IgD-negative memory B cell (primary cell): ENCODE data around the gene CASK. TPM values are rescaled to one million over a fixed set of nuclear protein-coding genes. Genes with fewer than 3 reads are reported as not detected.

Source experiments
- H3K27ac Mint-ChIP-seq, 3 donors: one replicate each; pipeline ENCODE4 v1.8.0; 2020 to 2022; ENCODE audit warnings: mild to moderate bottlenecking in 3 of 3, mixed read lengths in 3 of 3, moderate library complexity in 1 of 3
- H3K27me3 Mint-ChIP-seq: one replicate; pipeline ENCODE4 v1.8.0; 2021; ENCODE audit warnings: mixed read lengths
- H3K36me3 Mint-ChIP-seq: one replicate; pipeline ENCODE4 v1.8.0; 2020; ENCODE audit warnings: mild to moderate bottlenecking, mixed read lengths
- H3K4me1 Mint-ChIP-seq, 3 donors: one replicate each; pipeline ENCODE4 v1.8.0; 2020 to 2022; ENCODE audit warnings: mixed read lengths in 3 of 3, mild to moderate bottlenecking in 1 of 3
- H3K4me3 Mint-ChIP-seq, 4 donors: one replicate each; pipeline ENCODE4 v1.8.0; 2020 to 2022; ENCODE audit warnings: mild to moderate bottlenecking in 4 of 4, mixed read lengths in 4 of 4, moderate library complexity in 3 of 4
- H3K9me3 Mint-ChIP-seq, 3 donors: one replicate each; pipeline ENCODE4 v1.8.0; 2020 to 2021; ENCODE audit warnings: mixed read lengths in 3 of 3, mild to moderate bottlenecking in 1 of 3
- polyA plus RNA-seq: library from polyadenylated mRNA; unstranded; fragments of 300-500 nt; fragmentation: Illumina TruSeq; gene quantifications from one replicate; pipeline ENCODE4 v1.2.3, GENCODE V29; 2021

CASK gene
- polyA plus RNA-seq, 1 donor from 2014 or later, result 4.3 TPM

GRCh38 chrX:41923978-41924683 lies 777 bp upstream of the CASK start:
- Mint-ChIP-seq H3K27me3 (peaks cover 3% of the 10 kb centered on the region), H3K4me3 (peak overlapping the region; percentile 84 to 92 (median 86))

GRCh38 chrX:41922431-41923151 lies 763 bp downstream of the CASK start:
- peak overlapping the region; percentile 11 to 75 (median 66) for H3K27ac Mint-ChIP-seq
- H3K27me3 Mint-ChIP-seq, result peaks cover 3% of the 10 kb centered on the region
- peaks cover 1% of the 10 kb centered on the region for H3K36me3 Mint-ChIP-seq
- peak overlapping the region; percentile 84 to 97 (median 93) for H3K4me3 Mint-ChIP-seq
- H3K4me1 Mint-ChIP-seq, result peaks cover 0 to 18% (median 4%) of the 10 kb centered on the region in 3 donors
- no peaks in the 10 kb centered on the region for H3K9me3 Mint-ChIP-seq

More at GRCh38 chrX:41923978-41924683, 777 bp upstream of the CASK start:
- Mint-ChIP-seq H3K9me3 (no peaks in the 10 kb centered on the region), H3K27ac (peak overlapping the region; percentile 22 to 96 (median 82)), H3K36me3 (peaks cover 1% of the 10 kb centered on the region), H3K4me1 (peaks cover 0 to 12% (median 4%) of the 10 kb centered on the region in 3 donors)

GRCh38 chrX:41921492-41922430 lies 1.6 kb downstream of the CASK start:
- H3K4me3 Mint-ChIP-seq, result peak overlapping the region; percentile 84 to 97 (median 93)

GRCh38 chrX:41919870-41920269 lies 3.5 kb downstream of the CASK start:
- peaks cover 0 to 22% (median 7%) of the 10 kb centered on the region in 3 donors for H3K4me1 Mint-ChIP-seq
- H3K4me3 Mint-ChIP-seq, result peak overlapping the region in 2 of 4 donors; percentile 8 to 68
- H3K9me3 Mint-ChIP-seq, result no peaks in the 10 kb centered on the region
- no peaks in the 10 kb centered on the region for H3K27me3 Mint-ChIP-seq
- H3K27ac Mint-ChIP-seq, result no peak overlapping the region
- H3K36me3 Mint-ChIP-seq, result peaks cover 1% of the 10 kb centered on the region

More at GRCh38 chrX:41921492-41922430, 1.6 kb downstream of the CASK start:
- Mint-ChIP-seq H3K36me3 (peaks cover 1% of the 10 kb centered on the region), H3K27ac (peak overlapping the region; percentile 55 to 75 (median 66)), H3K4me1 (peaks cover 0 to 22% (median 6%) of the 10 kb centered on the region in 3 donors), H3K27me3 (no peaks in the 10 kb centered on the region), H3K9me3 (no peaks in the 10 kb centered on the region)

DNA sequence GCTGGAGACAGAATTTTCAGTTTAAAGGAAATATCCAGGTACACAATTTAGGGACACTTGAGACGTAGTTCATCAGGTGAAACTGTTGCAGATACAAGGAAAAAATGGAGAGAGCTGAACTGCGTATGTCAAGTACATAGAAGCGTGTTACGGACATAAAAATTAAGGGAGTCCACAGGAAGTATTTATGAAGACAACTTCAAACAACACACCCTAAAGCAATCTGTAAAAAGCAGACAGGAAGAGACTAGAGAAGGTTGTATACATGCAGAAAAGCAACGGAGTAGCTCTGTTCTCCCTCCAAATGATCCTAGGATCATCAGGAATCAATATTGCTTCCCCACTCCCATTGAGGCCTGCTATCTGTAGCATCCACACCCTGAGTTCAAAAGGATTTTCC lies 5.8 kb downstream of the CASK start:
- H3K27ac Mint-ChIP-seq, result peak overlapping the region in 1 of 3 donors; percentile 26
- H3K4me3 Mint-ChIP-seq, result peak overlapping the region in 1 of 4 donors; percentile 10
- peaks cover 0 to 24% (median 7%) of the 10 kb centered on the region in 3 donors for H3K4me1 Mint-ChIP-seq
- peaks cover 1% of the 10 kb centered on the region for H3K36me3 Mint-ChIP-seq
- no peaks in the 10 kb centered on the region for H3K9me3 Mint-ChIP-seq
- peaks cover 1% of the 10 kb centered on the region for H3K27me3 Mint-ChIP-seq

GRCh38 chrX:41913476-41913875 lies 9.9 kb downstream of the CASK start:
- Mint-ChIP-seq H3K36me3 (no peaks in the 10 kb centered on the region), H3K27me3 (peaks cover 1% of the 10 kb centered on the region), H3K4me3 (no peak overlapping the region), H3K27ac (no peak overlapping the region), H3K9me3 (no peaks in the 10 kb centered on the region), H3K4me1 (peaks cover 0 to 16% (median 6%) of the 10 kb centered on the region in 3 donors)

DNA sequence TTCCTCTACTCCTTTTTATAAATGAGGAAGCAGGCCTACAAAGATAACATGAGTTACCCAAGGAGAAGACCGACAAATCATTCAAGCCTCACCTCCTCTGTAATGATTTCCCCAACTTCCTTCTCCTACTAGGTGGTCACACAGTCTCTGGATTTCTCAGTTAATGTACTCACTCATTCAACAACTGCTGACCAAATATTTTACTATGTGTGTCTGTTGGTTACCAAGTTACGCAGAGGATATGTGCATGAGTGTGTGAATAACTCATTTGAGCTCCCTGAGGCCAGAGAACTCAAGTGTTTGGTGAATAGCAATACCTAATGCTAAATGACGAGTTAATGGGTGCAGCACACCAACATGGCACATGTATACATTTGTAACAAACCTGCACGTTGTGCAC lies 10.4 kb downstream of the CASK start:
- no peaks in the 10 kb centered on the region for H3K36me3 Mint-ChIP-seq
- H3K4me3 Mint-ChIP-seq, result no peak overlapping the region
- no peak overlapping the region for H3K27ac Mint-ChIP-seq
- H3K9me3 Mint-ChIP-seq, result no peaks in the 10 kb centered on the region
- H3K27me3 Mint-ChIP-seq, result peaks cover 1% of the 10 kb centered on the region
- H3K4me1 Mint-ChIP-seq, result peaks cover 0 to 14% (median 6%) of the 10 kb centered on the region in 3 donors

DNA sequence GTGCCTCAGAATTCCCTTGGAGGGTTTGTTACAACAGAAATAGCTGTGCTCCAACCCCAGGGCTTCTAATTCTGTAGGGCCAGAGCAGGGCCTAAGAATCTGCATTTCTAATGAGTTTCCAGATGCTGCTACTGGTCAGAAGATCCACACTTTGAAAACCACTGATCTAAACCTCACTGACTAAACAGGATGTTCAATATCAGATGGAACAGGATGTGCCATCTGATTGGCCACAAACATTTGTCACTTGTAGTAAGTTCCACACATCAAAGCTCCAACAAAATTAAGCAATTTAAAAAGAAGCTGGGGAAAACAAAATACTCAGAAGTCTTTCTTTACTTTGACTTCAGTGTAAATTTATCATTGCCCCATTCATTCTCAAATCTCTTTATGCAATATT lies 14.3 kb downstream of the CASK start:
- Mint-ChIP-seq H3K36me3 (peaks cover 4% of the 10 kb centered on the region), H3K4me1 (peaks cover 7 to 12% (median 9%) of the 10 kb centered on the region in 3 donors), H3K9me3 (peaks cover 0 to 5% (median 2%) of the 10 kb centered on the region in 3 donors), H3K27ac (no peak overlapping the region), H3K4me3 (peak overlapping the region in 1 of 4 donors; percentile 41), H3K27me3 (no peaks in the 10 kb centered on the region)

GRCh38 chrX:41906515-41907187 lies 16.7 kb downstream of the CASK start:
- H3K4me1 Mint-ChIP-seq, result peaks cover 9 to 15% (median 11%) of the 10 kb centered on the region in 3 donors
- peaks cover 4% of the 10 kb centered on the region for H3K36me3 Mint-ChIP-seq
- peaks cover 0 to 5% (median 2%) of the 10 kb centered on the region in 3 donors for H3K9me3 Mint-ChIP-seq
- H3K27ac Mint-ChIP-seq, result no peak overlapping the region
- no peaks in the 10 kb centered on the region for H3K27me3 Mint-ChIP-seq
- H3K4me3 Mint-ChIP-seq, result no peak overlapping the region

- Mint-ChIP-seq H3K27ac (no peak overlapping the region), H3K9me3 (peaks cover 7 to 15% (median 13%) of the 10 kb centered on the region in 3 donors), H3K27me3 (no peaks in the 10 kb centered on the region), H3K36me3 (peaks cover 8% of the 10 kb centered on the region), H3K4me3 (no peak overlapping the region), H3K4me1 (peaks cover 5 to 15% (median 6%) of the 10 kb centered on the region in 3 donors)
Observed at GRCh38 chrX:41903544-41903943, 19.8 kb downstream of the CASK start.

- peaks cover 2 to 8% (median 2%) of the 10 kb centered on the region in 3 donors for H3K4me1 Mint-ChIP-seq
- no peak overlapping the region for H3K27ac Mint-ChIP-seq
- H3K27me3 Mint-ChIP-seq, result no peaks in the 10 kb centered on the region
- H3K9me3 Mint-ChIP-seq, result peaks cover 12 to 28% (median 20%) of the 10 kb centered on the region in 3 donors
- no peak overlapping the region for H3K4me3 Mint-ChIP-seq
- peaks cover 6% of the 10 kb centered on the region for H3K36me3 Mint-ChIP-seq
Observed at GRCh38 chrX:41900321-41900720, 23.0 kb downstream of the CASK start.

DNA sequence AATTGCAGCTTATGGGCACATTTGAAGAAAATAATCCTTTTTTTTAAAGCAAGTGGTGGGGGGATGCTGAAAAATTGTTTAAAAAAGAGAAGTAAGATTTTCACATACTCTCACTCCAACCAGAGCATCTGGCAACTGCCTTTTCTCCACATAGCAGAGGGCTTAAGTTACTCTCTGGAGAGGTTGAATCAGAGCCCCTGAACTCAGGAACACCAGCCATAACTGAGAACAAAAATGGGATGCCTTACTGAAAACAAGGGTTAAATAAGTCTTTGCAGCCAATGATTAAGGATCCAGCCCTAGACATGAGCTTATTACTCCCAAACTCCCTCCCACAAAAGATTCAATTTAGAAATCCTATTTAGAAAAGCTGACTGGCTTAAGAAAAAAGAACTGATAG lies 27.5 kb downstream of the CASK start:
- Mint-ChIP-seq H3K9me3 (peaks cover 12 to 34% (median 29%) of the 10 kb centered on the region in 3 donors), H3K36me3 (peaks cover 1% of the 10 kb centered on the region), H3K27me3 (no peaks in the 10 kb centered on the region), H3K4me1 (peaks cover 0 to 2% (median 0%) of the 10 kb centered on the region in 3 donors), H3K27ac (no peak overlapping the region), H3K4me3 (peak overlapping the region in 2 of 4 donors; percentile 23 to 58)

- Mint-ChIP-seq H3K9me3 (peaks cover under 1 to 11% (median 4%) of the 10 kb centered on the region in 3 donors), H3K4me1 (peaks cover 3 to 6% (median 5%) of the 10 kb centered on the region in 3 donors), H3K27me3 (no peaks in the 10 kb centered on the region), H3K4me3 (no peak overlapping the region), H3K36me3 (peaks cover 4% of the 10 kb centered on the region), H3K27ac (no peak overlapping the region)
Observed at GRCh38 chrX:41890026-41890423, 33.3 kb downstream of the CASK start.
